Measurements from ENCODE around the gene APBA1. TPM values are rescaled to one million over a fixed set of nuclear protein-coding genes. Genes with fewer than 3 reads are reported as not detected.

The APBA1 gene
- total and polyA plus RNA-seq, 2 of the 8 experiments (the other 6 are each of a cell fraction or from before 2014, with no cell fraction given): 0.36 to 0.60 TPM

DNA sequence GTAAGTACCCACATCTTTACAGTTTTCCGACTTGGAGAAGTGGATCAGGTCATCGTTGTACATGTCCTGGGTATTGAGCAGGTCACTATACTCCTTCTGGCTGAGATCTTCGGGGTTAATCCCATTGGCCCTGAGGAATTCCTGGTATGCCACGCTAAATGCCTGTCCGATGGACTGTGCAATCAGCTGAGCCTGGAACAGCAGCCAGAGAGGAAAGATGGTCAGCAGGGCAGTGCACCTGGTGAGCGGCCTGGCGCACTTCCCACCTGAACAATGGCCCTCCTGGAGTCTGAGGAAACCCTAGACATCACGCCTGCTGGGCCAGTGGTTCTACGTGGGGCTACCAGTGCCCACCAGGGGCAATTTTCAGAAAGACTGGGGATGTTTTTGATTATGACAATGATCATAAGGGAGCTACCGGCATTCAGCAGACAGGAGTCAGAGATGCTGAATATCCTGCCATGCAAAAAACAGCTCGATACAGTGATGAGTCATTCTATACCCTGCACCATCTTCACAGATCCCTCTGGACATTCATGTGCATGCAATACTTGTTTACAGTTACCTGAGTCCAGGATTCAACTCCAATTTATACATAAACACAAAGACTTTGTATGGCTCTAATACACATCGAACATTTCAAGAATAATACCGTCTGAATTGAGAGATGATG, 219.9 kb downstream of the APBA1 start:
- no peak overlapping the region for H4K8ac ChIP-seq (ENCODE audit: extremely low read depth, insufficient read depth, low read length)
- FAIRE-seq: no peak
- H3K14ac ChIP-seq (ENCODE audit: insufficient read length): no peak overlapping the region
- H2BK15ac ChIP-seq (ENCODE audit: low read length): no peak overlapping the region
- no peak overlapping the region for H3K9ac ChIP-seq (replicated peaks in 1 of 4; ENCODE audit: extremely low read depth in 1 of 4, low read depth in 3 of 4, low read length in 3 of 4)
- H2BK20ac ChIP-seq (ENCODE audit: low read length): no peak overlapping the region
- TF ChIP-seq TEAD4 (IDR thresholded peaks at IDR 0.05; ENCODE audit: low read depth, low read length): peak; percentile 82
- no peak for TF ChIP-seq FOSL1 (IDR thresholded peaks at IDR 0.05; ENCODE audit: insufficient read depth, low read depth, low read length)
- no peaks in the 10 kb centered on the region for H4K20me1 ChIP-seq (replicated peaks in 1 of 2; ENCODE audit: control insufficient read depth in 1 of 2, insufficient read depth in 2 of 2, low read length in 2 of 2)
- H3K4me1 ChIP-seq (replicated peaks in 1 of 4; ENCODE audit: control insufficient read depth in 3 of 4, insufficient read depth in 4 of 4, low read length in 3 of 4): no peaks in the 10 kb centered on the region; a peak in 1 of 7 replicates
- no peak overlapping the region for H2AK5ac ChIP-seq (ENCODE audit: low read depth, low read length)
- H3K79me1 ChIP-seq (ENCODE audit: low read depth, low read length): no peaks in the 10 kb centered on the region
- no peaks in the 10 kb centered on the region for H3K27me3 ChIP-seq (replicated peaks in 1 of 4; ENCODE audit: control insufficient read depth in 3 of 4, extremely low read depth in 1 of 4, insufficient read depth in 3 of 4, low read length in 3 of 4)
- no peak for DNase-seq (ENCODE audit: low read depth in 1 of 2, low spot score in 2 of 2)
- H3K4me3 ChIP-seq (ENCODE audit: extremely low read depth in 1 of 4, insufficient read depth in 2 of 4, low read depth in 3 of 4, low read length in 4 of 4): no peak overlapping the region
- no peak overlapping the region for H2AFZ ChIP-seq (ENCODE audit: low read length)
- no peak overlapping the region for H4K5ac ChIP-seq (ENCODE audit: insufficient read length, low read depth, low read length)
- no peak overlapping the region for H4K91ac ChIP-seq (replicated peaks; ENCODE audit: insufficient read length, low read length)
- ChIA-PET CTCF (ENCODE audit: partially characterized antibody) (interaction anchor here (1.0 to 2.3 kb wide), 7 partner anchors 19 to 170 kb away, joined by 3 to 9 read pairs (median 3); no protein-coding TSS in a partner anchor), POLR2A (ENCODE audit: partially characterized antibody) (no interaction called here)
- 82% methylated on average over 13 of the region's 13 CpGs; no CpG with 5 or more reads in 1 of the 2 experiments for WGBS, 2 experiments (ENCODE audit: extremely low coverage in 1 of 2, insufficient coverage in 1 of 2, insufficient read length in 1 of 2, insufficient replicate concordance in 2 of 2, low coverage in 1 of 2, low lambda C conversion rate in 2 of 2, missing lambda C conversion rate in 1 of 2)
- H3K18ac ChIP-seq (ENCODE audit: extremely low read depth, low read length): no peak overlapping the region
- H3K23ac ChIP-seq (ENCODE audit: insufficient read length): no peak overlapping the region
- no peaks in the 10 kb centered on the region; the same call in 1 of the 2 replicates for H3K23me2 ChIP-seq (ENCODE audit: low read depth, low read length)
- no peak overlapping the region for H2BK120ac ChIP-seq (replicated peaks; ENCODE audit: low read depth, low read length)
- no peaks in the 10 kb centered on the region for H3K79me2 ChIP-seq (ENCODE audit: control insufficient read depth in 1 of 2, insufficient read depth in 2 of 2, low read length in 2 of 2)
- no peak overlapping the region for H3K4ac ChIP-seq (replicated peaks; ENCODE audit: insufficient read length, low read depth, low read length)
- H3K56ac ChIP-seq (replicated peaks; ENCODE audit: insufficient read length, low read depth, low read length): no peak overlapping the region
- H2BK12ac ChIP-seq (ENCODE audit: low read depth, low read length): no peak overlapping the region
- H3K27ac ChIP-seq (ENCODE audit: low read depth, low read length): no peak overlapping the region
- no peak overlapping the region for H3K4me2 ChIP-seq (ENCODE audit: insufficient read depth in 1 of 2, low read depth in 2 of 2, low read length in 2 of 2)
- no peak overlapping the region for H2BK5ac ChIP-seq (ENCODE audit: low read depth, low read length)
- H3K36me3 ChIP-seq (ENCODE audit: control insufficient read depth in 2 of 4, insufficient read depth in 4 of 4, low read length in 3 of 4): no peaks in the 10 kb centered on the region
- peaks cover 0 to 2% of the 10 kb centered on the region in 2 experiments; a peak in 1 of 4 replicates for H3K9me3 ChIP-seq (ENCODE audit: insufficient read depth in 2 of 2, low read depth in 1 of 2, low read length in 1 of 2)

Measured in H1 (cell line).